Activated CD4-positive, alpha-beta T cell treated with anti-CD3 and anti-CD28 coated beads, Interleukin-2, amount 10 ng/mL, durations not matched to agents 24 days and 14 days (primary cell): ENCODE data around the gene PCCB. TPM values are rescaled to one million over a fixed set of nuclear protein-coding genes. Genes with fewer than 3 reads are reported as not detected.
"Not testable (repeated sequence)": the region's sequence is repeated elsewhere in the genome, so short reads cannot be mapped to it uniquely, and the experiment has no call there.

Source experiments
- DNase-seq: peaks from one replicate; pipeline ENCODE4 v3.0.0; 2022
- H3K27ac Mint-ChIP-seq: one replicate; pipeline ENCODE4 v1.8.0; 2022; ENCODE audit warnings: mild to moderate bottlenecking, mixed read lengths
- H3K27me3 Mint-ChIP-seq: one replicate; pipeline ENCODE4 v1.8.0; 2022; ENCODE audit warnings: mixed read lengths
- H3K36me3 Mint-ChIP-seq: one replicate; pipeline ENCODE4 v1.8.0; 2022; ENCODE audit warnings: low read depth, mild to moderate bottlenecking, mixed read lengths
- H3K4me1 Mint-ChIP-seq: one replicate; pipeline ENCODE4 v1.8.0; 2021; ENCODE audit warnings: mixed read lengths
- H3K4me3 Mint-ChIP-seq: one replicate; pipeline ENCODE4 v1.8.0; 2022; ENCODE audit warnings: mild to moderate bottlenecking, moderate library complexity, mixed read lengths
- H3K9me3 Mint-ChIP-seq: one replicate; pipeline ENCODE4 v1.8.0; 2021; ENCODE audit warnings: mixed read lengths
- intact Hi-C: fragments of 100-400 bp; cut with micrococcal nuclease; formaldehyde crosslinking; loops from one replicate; pipeline ENCODE4 v1.15.1; 2023
- total RNA-seq: library from RNA; stranded (reverse); gene quantifications from 2 replicates; pipeline ENCODE4 v1.2.3, GENCODE V29; 2022

PCCB gene
- total RNA-seq, 1 donor from 2014 or later: 45.4 TPM

GRCh38 chr3:136271626-136272025, 21.5 kb downstream of the PCCB start:
- H3K27ac Mint-ChIP-seq, H3K27me3 Mint-ChIP-seq, intact Hi-C loops, H3K9me3 Mint-ChIP-seq, H3K4me3 Mint-ChIP-seq, DNase-seq: not testable (repeated sequence)
- H3K36me3 Mint-ChIP-seq: peaks cover 43% of the 10 kb centered on the region
- peaks cover 11% of the 10 kb centered on the region for H3K4me1 Mint-ChIP-seq

- Mint-ChIP-seq H3K36me3 (peaks cover 45% of the 10 kb centered on the region), H3K9me3 (peaks cover 21% of the 10 kb centered on the region), H3K4me3 (no peak overlapping the region), H3K27ac (no peak overlapping the region), H3K4me1 (peaks cover 5% of the 10 kb centered on the region), H3K27me3 (no peaks in the 10 kb centered on the region)
- DNase-seq: peak; percentile 36
- intact Hi-C loops: no loop called here
Observed at GRCh38 chr3:136276049-136276755, 26.1 kb downstream of the PCCB start.

- Mint-ChIP-seq H3K27ac (no peak overlapping the region), H3K4me1 (peaks cover 5% of the 10 kb centered on the region), H3K27me3 (no peaks in the 10 kb centered on the region), H3K9me3 (peaks cover 25% of the 10 kb centered on the region), H3K36me3 (peaks cover 50% of the 10 kb centered on the region), H3K4me3 (no peak overlapping the region)
- DNase-seq: no peak
- intact Hi-C loops: no loop called here
Observed at GRCh38 chr3:136277115-136277514, 27.0 kb downstream of the PCCB start.

GRCh38 chr3:136277634-136278033, 27.5 kb downstream of the PCCB start:
- peak; percentile 34 for DNase-seq
- Mint-ChIP-seq H3K4me1 (peaks cover 2% of the 10 kb centered on the region), H3K36me3 (peaks cover 53% of the 10 kb centered on the region), H3K9me3 (peaks cover 25% of the 10 kb centered on the region), H3K27ac (no peak overlapping the region), H3K27me3 (no peaks in the 10 kb centered on the region), H3K4me3 (no peak overlapping the region)
- intact Hi-C loops: no loop called here

GRCh38 chr3:136279092-136279491, 29.0 kb downstream of the PCCB start:
- intact Hi-C loops: no loop called here
- no peak for DNase-seq
- Mint-ChIP-seq H3K4me1 (no peaks in the 10 kb centered on the region), H3K9me3 (peaks cover 21% of the 10 kb centered on the region), H3K4me3 (no peak overlapping the region), H3K27me3 (no peaks in the 10 kb centered on the region), H3K36me3 (peaks cover 51% of the 10 kb centered on the region), H3K27ac (no peak overlapping the region)

- Mint-ChIP-seq H3K36me3 (peaks cover 47% of the 10 kb centered on the region), H3K9me3 (peaks cover 21% of the 10 kb centered on the region), H3K4me1 (no peaks in the 10 kb centered on the region), H3K27me3 (no peaks in the 10 kb centered on the region), H3K4me3 (no peak overlapping the region), H3K27ac (no peak overlapping the region)
- peak; percentile 40 for DNase-seq
- intact Hi-C loops: no loop called here
Observed at GRCh38 chr3:136280961-136281360, 30.8 kb downstream of the PCCB start.

- no peak for DNase-seq
- H3K27ac Mint-ChIP-seq: no peak overlapping the region
- H3K9me3 Mint-ChIP-seq: peaks cover 21% of the 10 kb centered on the region
- H3K36me3 Mint-ChIP-seq: peaks cover 51% of the 10 kb centered on the region
- intact Hi-C loops: no loop called here
- no peak overlapping the region for H3K4me3 Mint-ChIP-seq
- H3K4me1 Mint-ChIP-seq: no peaks in the 10 kb centered on the region
- H3K27me3 Mint-ChIP-seq: no peaks in the 10 kb centered on the region
Observed at GRCh38 chr3:136281966-136282520, 31.9 kb downstream of the PCCB start.

- Mint-ChIP-seq H3K4me1 (peaks cover 2% of the 10 kb centered on the region), H3K9me3 (peaks cover 15% of the 10 kb centered on the region), H3K27me3 (no peaks in the 10 kb centered on the region), H3K27ac (no peak overlapping the region), H3K4me3 (no peak overlapping the region), H3K36me3 (peaks cover 46% of the 10 kb centered on the region)
- intact Hi-C loops: no loop called here
- DNase-seq: no peak
Observed at GRCh38 chr3:136283627-136284026, 33.5 kb downstream of the PCCB start.

GRCh38 chr3:136291302-136291701, 41.2 kb downstream of the PCCB start:
- Mint-ChIP-seq H3K36me3 (peaks cover 30% of the 10 kb centered on the region), H3K9me3 (no peaks in the 10 kb centered on the region), H3K27me3 (no peaks in the 10 kb centered on the region), H3K4me3 (no peak overlapping the region), H3K27ac (no peak overlapping the region), H3K4me1 (peaks cover 2% of the 10 kb centered on the region)
- intact Hi-C loops: no loop called here
- DNase-seq: no peak

GRCh38 chr3:136292500-136292899, 42.4 kb downstream of the PCCB start:
- intact Hi-C loops: no loop called here
- Mint-ChIP-seq H3K9me3 (no peaks in the 10 kb centered on the region), H3K4me1 (no peaks in the 10 kb centered on the region), H3K36me3 (peaks cover 26% of the 10 kb centered on the region), H3K27ac (no peak overlapping the region), H3K4me3 (no peak overlapping the region), H3K27me3 (no peaks in the 10 kb centered on the region)
- peak; percentile 24 for DNase-seq

- Mint-ChIP-seq H3K9me3 (no peaks in the 10 kb centered on the region), H3K27ac (no peak overlapping the region), H3K4me1 (no peaks in the 10 kb centered on the region), H3K4me3 (no peak overlapping the region), H3K36me3 (peaks cover 26% of the 10 kb centered on the region), H3K27me3 (no peaks in the 10 kb centered on the region)
- intact Hi-C loops: no loop called here
- no peak for DNase-seq
Observed at GRCh38 chr3:136293279-136293678, 43.1 kb downstream of the PCCB start.

- Mint-ChIP-seq H3K9me3 (no peaks in the 10 kb centered on the region), H3K36me3 (peaks cover 25% of the 10 kb centered on the region), H3K27me3 (no peaks in the 10 kb centered on the region), H3K27ac (no peak overlapping the region), H3K4me3 (no peak overlapping the region), H3K4me1 (no peaks in the 10 kb centered on the region)
- DNase-seq: no peak
- intact Hi-C loops: no loop called here
Observed at GRCh38 chr3:136294176-136294575, 44.0 kb downstream of the PCCB start.

- H3K36me3 Mint-ChIP-seq: peaks cover 24% of the 10 kb centered on the region
- DNase-seq: no peak
- H3K9me3 Mint-ChIP-seq: no peaks in the 10 kb centered on the region
- intact Hi-C loops: no loop called here
- H3K27ac Mint-ChIP-seq: no peak overlapping the region
- no peaks in the 10 kb centered on the region for H3K27me3 Mint-ChIP-seq
- no peaks in the 10 kb centered on the region for H3K4me1 Mint-ChIP-seq
- H3K4me3 Mint-ChIP-seq: no peak overlapping the region
Observed at GRCh38 chr3:136296960-136297359, 46.8 kb downstream of the PCCB start.

GRCh38 chr3:136297826-136298225, 47.7 kb downstream of the PCCB start:
- Mint-ChIP-seq H3K4me3 (no peak overlapping the region), H3K27ac (no peak overlapping the region), H3K27me3 (no peaks in the 10 kb centered on the region), H3K4me1 (no peaks in the 10 kb centered on the region), H3K36me3 (peaks cover 22% of the 10 kb centered on the region), H3K9me3 (no peaks in the 10 kb centered on the region)
- intact Hi-C loops: no loop called here
- no peak for DNase-seq

- peak; percentile 30 for DNase-seq
- intact Hi-C loops: no loop called here
- H3K27ac Mint-ChIP-seq: no peak overlapping the region
- H3K9me3 Mint-ChIP-seq: no peaks in the 10 kb centered on the region
- H3K27me3 Mint-ChIP-seq: no peaks in the 10 kb centered on the region
- no peaks in the 10 kb centered on the region for H3K4me1 Mint-ChIP-seq
- H3K36me3 Mint-ChIP-seq: peaks cover 12% of the 10 kb centered on the region
- H3K4me3 Mint-ChIP-seq: no peak overlapping the region
Observed at GRCh38 chr3:136300444-136300843, 50.3 kb downstream of the PCCB start.
